Measurements from ENCODE around the gene RANBP3.

RANBP3 gene

DNA sequence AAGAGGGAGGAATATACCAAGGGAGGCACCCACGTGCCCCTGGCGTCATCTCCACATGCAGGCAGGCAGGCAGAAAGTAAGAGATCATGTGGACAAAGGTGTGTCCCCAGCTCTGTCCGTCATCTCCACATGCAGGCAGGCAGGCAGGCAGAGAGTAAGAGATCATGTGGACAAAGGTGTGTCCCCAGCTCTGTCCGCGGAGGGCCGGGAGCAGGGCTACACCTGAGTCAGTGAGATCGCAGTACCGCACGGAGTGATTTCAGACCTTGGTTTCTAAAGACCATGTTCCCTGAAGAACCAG is 41.7 kb downstream of the RANBP3 start:
- no peak for DNase-seq

DNA sequence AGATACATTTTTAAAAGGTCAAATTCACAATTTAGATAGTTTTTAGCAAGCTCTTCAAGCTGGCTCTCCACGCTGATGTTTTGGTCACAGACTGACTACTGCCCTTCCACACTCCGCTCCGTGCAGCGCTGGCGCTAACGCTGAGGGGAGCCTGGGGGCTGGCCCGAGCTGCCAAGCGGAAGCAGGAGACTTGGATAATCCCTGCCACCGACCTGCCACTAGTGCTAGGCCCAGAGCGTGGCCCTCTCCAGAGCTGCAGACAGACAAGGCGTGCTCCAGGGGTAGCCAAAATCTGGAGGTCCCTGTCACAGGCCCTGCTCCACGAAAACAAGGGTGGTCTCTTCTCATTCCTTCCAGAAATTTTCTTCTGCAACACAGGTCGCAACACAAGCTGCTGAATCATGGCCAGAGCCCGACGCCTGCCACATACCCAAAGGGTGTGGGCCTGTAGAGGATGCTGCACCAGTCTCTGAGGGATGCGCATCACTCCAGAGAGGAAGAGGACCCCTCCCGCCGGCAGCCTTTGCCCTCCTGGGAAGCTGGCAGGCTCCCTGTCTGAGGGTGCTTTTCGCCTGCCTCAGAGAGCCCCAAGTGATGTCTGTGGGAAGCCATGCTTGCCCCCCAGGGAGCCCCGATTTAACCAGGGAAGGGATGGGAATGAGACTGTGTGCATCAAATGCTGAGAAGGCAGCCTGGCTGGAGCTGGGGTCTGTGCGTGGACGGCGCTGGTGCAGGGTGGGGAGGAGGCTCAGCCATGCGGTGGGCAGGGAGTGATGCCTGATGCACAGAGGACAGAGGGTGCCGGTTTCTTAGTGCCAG is 42.3 kb downstream of the RANBP3 start:
- intact Hi-C loops (cut with DNase I): no loop called here
- no peak for DNase-seq

More for the DNA sequence above, 41.7 kb downstream of the RANBP3 start:
- intact Hi-C loops (cut with DNase I): no loop called here

DNA sequence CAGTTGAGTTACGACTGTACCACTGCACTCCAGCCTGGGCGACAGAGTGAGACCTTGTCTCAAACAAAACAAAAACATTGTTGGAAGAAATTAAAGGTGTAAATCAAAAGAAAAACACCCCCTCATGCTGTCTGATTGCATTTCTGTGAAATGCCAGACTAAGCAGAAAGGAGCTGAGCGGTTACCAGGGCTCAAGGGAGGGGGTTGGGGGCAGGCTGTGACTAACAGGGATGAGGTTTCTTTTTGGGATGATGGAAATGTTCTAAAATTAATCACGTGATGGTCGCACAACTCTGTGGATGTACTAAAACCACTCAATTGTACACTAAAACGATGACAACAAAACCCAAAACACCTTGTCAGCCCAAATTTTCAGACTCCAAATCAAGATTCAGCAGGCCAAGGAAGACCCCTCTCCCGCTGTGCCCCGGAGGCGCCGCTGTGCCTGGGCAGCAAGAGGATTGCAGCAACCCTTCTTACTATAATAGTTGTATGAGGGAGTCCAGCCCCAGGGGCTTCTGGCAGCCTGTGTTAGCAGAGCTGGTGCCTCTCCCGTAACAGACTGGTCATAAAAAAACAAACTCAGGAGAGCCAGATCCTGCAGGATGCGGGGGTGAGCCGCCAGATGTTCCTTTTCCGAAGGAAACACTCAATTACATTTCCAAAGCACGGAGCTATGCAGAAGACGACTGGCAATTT is 43.0 kb downstream of the RANBP3 start:
- intact Hi-C loops (cut with DNase I): no loop called here

DNA sequence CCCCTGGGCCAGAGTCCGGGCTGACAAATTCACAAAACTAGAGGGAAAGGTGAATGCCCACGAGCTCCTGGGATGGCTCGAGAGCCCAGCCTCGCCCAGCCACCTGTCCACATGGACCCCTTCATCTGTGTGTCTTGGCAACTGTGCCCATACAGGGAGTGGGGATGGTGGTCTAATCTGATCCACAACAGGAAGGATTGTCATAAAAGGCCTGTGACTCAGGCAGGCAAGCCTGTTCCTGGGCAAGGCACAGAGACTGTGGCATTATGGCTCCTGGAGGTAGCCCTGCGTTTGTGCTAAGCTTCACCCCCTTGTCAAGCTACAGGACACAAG is 43.9 kb downstream of the RANBP3 start:
- intact Hi-C loops (cut with DNase I): no loop called here
- DNase-seq: no peak

More for the DNA sequence above, 43.0 kb downstream of the RANBP3 start:
- no peak for DNase-seq

DNA sequence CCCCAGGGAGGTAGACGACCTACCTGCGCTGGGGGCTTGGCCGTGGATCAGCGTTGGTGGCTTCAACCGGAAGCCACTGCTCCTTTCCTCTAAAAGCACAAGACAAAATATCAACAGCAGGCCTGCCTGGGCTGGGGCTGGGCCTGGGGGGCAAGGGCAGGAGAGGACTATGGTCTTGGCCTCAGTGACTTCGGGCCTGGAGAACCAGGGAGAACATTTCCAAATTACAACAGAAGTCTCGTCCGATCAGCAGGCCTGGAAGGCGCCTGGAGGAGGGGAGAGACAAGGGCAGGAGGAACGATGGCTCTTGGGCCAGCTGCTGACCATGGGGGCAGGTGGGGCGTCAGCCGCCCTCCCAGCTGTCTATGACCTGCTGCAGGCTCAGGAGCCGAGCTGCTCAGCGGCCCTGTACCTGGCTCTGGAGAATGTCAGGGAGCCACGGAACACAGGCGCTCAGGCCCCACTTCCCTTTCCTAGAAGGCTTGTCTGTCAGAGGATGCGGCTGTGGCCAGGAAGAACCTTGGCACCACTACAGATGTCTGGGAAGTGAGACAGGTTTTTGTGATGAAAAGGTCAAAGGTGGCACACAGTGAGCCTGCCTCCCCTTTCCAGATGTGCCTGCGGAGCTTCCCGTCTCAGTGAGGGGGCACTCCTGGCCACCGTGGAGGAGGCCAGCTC is 44.4 kb downstream of the RANBP3 start:
- intact Hi-C loops (cut with DNase I): no loop called here
- no peak for DNase-seq

DNA sequence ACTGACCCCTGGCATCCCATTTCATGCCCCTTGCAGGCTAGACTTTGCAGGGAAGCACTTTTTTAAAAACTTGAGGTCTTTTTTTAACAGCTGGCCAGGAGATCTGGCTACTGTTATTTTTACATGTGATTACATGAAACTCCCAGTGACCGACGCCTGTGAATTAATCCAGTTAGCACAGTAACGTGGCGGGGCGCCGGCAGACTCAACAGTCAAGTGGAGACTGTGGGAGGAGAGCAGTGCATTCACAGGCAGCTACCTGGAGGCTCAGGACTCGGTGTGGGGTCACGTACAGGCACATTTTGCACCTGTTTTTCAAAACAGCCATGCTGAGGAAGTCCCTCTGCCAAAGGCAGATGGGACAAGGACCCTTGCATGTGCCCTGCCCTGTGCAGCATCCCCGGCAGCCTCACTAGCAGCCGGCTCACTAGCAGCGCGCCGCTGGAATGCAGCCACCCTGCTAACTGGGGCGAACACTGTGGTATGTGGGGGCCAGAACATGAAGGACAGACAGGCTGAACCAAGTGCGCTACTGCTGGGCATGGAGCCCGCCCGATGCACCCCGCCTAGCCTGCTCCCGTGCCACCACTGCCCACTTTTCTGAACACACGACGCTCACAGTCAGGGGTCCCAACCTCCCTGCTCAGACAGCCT is 45.2 kb downstream of the RANBP3 start:
- peak in 4 of 42 donors; percentile 26 to 37 (median 32) for DNase-seq
- intact Hi-C loops (cut with DNase I): no loop called here

DNA sequence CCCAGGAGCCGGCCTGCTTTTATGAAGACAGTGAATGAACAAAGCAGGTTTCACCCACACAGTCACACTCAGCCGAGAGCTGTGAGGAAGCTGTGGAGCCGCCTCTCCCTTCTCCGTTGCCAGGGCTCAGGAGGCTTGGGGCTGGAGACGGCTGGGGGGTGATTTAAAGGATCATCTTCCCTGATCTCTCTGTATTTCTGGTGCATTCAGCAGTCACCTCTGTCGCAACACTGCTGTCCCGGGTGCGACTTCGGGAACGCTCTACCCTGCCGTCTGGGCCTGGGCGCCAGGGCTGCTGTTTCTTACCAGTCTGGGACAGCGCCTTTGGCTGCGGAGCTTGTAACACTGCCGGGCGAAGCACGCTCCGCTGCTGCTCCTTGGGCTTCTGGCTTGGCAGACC is 45.8 kb downstream of the RANBP3 start:
- DNase-seq: peak in 39 of 42 donors; percentile 31 to 88 (median 61)
- intact Hi-C loops (cut with DNase I): no loop called here

DNA sequence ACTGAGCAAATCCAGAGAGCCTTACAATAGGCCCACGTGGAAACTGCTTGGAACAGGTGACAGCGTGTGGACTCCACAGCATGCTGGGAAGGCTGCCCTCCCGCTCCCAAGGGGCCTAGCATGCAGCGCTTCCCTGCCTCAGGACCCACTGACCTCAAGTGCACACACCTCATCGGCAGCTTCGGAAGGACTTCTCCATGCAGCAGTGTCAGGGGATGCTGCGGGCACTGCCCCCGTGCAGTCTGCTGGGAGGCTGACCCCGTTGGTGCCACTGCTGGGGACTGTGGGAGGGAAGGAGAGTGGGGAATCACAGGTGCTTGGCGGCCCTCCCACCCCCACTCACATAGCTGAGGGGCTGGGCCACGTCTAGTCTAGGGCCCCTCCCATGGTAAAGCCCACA is 46.7 kb downstream of the RANBP3 start:
- intact Hi-C loops (cut with DNase I): no loop called here

DNA sequence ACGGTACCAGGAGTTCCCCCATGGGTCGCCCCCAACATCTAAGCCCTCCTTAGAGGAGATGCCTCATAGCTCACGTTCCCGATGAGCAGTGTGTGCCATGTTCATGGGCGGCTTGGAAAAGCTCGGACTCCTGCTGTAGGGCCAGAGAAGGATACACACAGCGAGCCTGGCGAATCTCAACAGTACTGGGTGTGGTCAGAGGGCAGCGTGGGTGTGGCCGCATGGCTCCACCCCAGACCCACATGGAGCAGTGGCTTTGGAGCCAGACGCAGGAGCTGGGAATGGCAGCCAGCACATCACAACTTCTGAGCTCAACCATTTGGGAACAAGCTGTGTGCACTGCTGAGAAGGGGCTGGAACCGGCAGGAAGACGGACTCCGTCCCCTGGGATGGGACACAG is 48.3 kb downstream of the RANBP3 start:
- DNase-seq: no peak
- intact Hi-C loops (cut with DNase I): no loop called here

More for the DNA sequence above, 46.7 kb downstream of the RANBP3 start:
- DNase-seq: no peak

DNA sequence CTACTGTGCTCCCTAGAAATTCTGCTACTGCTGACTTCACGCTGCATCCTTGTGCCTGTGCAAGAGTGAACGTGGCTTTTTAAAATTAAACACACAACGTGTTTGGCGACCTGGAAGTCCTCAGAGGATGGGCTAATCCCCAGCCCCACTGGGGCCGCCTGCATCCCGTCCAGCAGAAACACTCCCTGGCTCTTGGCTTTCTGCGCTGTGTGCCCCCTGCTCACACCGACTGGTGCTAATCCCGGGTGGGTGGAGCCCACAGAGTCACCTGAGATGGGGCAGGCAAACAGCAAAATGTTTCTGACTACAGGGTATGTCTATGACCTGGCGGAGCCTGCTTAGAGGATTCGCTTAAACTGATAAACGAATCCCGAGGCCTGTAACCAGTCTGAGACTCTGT is 48.8 kb downstream of the RANBP3 start:
- intact Hi-C loops (cut with DNase I): no loop called here
- DNase-seq: no peak

DNA sequence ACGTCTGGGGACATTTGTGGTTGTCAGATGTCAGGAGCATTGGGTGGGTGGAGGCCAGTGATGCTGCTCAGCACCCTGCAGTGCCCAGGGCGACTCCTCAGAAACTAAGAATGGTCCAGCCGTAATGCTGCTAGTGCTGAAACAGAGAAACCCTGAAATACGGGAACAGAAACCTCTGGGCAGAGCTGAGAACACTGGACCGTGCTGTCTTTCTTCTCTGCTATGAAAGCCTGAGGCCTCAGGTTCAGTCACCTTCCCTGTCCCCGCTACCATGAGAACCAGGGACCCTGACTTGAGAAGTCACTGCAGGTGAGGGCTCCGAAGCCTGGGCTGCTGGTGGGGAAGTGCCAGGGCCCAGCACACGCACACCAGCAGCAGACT is 50.5 kb downstream of the RANBP3 start:
- intact Hi-C loops (cut with DNase I): no loop called here
- DNase-seq: no peak

DNA sequence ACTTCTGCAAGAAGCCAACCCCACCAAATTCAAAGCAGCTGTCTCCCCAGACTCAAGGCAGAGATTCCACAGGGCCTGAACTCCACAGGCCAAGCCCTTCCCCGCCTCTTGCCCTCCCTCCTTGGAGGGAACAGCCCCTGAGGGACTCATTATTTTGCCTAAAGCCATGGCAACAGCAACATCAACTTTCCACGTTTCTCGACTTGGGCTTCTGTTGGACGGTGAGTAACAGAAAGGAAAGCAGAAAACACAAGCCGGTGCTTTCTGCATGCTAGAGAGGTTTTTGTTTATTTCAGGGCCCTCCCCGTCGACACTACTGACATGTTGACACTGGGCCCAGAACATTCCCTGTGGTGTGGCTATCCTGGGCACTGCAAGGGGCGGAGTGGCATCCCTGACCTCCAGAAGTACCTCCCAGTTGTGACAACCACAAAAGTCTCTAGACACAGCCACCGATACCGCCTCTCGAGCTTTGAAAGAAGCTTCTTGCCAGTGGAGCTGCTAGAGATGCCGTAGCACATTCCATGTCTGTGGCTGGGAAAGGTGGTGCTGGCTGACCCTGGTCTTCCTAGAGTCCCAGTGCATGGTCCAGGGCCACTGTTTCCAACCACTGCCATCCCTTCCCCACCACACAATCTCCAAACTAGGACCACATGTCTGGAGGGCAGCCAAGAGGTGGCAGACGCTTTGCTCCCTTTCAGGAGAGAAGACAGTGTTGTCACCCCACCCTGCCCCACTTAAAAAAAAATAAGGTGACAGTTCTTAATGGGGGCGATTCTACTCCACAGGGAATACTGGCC is 51.1 kb downstream of the RANBP3 start:
- intact Hi-C loops (cut with DNase I): no loop called here
- DNase-seq: no peak

DNA sequence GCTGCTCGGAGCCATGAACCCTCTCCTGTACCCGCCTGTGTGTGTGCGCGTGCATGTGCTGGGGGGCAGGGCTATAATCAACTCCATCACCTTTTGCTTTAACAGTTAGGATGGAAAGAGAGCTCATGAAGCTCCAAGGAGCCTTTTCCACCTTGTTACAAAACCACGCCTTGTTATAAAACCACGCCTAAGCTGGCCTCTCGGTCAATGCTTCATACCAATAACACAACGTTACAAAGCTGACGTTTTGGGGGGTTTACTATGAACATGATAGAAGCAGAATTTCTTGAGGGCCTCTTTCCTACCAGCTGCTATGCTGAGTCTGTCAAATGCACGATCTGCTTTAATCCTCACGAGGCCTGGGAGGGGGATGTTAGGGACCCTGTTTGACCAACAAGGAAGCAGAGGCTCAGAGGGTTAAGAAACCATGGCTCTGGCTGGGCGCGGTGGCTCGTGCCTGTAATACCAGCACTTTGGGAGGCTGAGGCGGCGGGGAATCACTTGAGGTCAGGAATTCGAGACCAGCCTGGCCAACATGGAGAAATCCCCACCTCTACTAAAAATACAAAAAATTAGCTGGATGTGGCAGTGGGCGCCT is 52.0 kb downstream of the RANBP3 start:
- intact Hi-C loops (cut with DNase I): no loop called here
- no peak for DNase-seq

DNA sequence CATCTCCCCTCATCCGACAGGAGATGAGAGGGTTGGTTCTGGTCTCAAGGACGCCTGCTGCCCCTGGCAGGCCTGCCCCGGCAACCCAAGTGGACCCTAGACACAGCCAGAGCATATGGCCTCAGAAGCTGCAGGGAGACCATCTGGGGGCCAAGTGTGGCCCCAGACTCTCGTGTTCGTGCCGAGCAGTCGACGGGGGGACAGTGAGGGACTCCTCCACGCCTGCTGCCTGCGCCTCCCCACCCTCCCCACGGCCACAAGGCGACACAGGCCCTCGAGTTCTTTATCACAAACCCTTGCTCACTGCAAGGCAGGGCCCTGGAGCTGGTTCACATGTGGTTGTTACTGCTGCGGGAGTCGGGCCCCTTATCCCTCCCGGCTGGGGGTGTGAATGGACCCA is 54.6 kb downstream of the RANBP3 start:
- intact Hi-C loops (cut with DNase I): no loop called here
- DNase-seq: no peak

DNA sequence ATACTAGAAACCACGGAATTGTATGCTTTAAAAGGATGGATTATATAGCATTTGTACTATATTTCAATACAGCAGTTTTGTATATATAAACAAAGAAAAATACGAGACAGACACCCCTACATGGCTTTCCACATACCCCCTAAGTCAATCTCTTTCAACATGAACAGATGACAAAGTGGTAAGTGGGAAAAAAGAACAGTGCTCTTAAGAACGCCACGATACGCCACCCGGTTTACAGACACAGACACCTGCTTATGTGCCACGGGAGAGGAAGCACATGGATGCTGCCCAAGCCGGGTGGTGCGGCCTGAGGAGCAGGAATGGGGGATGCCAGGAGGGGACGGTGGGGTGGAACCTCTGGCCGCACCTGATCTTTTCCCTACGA is 55.8 kb downstream of the RANBP3 start:
- intact Hi-C loops (cut with DNase I): no loop called here
- no peak for DNase-seq

DNA sequence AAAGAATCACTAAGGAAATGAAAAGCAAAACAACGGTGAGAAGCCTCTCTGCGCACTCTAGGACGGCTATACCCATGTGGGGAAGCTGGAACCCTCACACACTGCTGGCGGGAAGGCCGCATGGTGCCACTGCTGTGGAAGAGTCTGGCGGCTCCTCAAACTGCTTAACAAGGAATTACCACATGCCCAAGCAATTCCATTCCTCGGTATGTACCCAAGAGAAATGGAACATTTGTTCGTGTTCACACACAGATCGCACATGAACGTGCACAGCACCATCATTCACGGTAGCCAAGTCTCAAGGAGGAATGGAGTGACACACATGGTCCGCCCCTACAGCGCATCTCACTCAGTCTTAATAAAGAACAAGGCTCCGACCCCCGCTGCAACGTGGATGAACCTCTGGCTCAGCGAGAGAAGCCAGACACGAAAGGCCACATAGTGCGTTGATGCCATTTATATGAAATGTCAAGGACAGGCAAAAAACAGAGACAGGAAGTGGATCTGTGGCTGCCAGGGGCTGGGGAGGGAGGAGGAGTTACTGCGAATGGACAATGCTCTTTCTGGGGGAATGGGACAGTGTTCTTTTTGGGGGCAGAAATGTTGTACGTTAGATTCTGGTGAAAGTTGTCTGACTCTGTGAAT is 56.3 kb downstream of the RANBP3 start:
- intact Hi-C loops (cut with DNase I): no loop called here
- no peak for DNase-seq

DNA sequence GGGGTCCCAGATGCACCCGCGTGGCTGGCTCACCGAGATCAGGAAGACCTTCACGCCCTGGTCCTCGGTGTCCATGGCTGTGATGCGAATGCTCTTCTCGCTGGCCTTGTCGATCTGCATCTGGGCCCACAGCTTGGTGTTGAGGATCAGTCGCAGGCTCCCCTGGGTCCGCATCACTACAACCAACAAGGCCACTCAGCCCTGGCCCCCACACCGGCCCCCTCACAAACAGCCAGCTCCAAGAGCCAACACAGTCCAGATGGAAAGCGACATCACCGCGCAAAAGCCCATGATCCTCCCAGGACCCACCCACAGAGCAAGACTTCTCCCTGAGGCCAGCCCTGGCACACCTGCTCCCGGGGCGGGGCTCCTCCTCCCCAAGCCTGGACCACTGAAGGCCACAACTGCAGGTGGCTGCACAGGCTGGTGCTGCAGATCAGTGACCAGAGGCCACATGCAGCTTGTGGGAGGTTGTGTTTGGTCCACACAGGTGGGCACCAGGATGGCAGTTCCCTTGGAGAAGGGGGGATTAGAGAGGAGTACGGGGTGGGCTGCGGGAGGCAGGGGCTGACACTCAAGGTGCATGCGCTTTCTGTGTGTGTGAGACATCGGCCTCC is 59.4 kb downstream of the RANBP3 start:
- no peak for DNase-seq
- intact Hi-C loops (cut with DNase I): no loop called here

Measured in head of caudate nucleus (tissue), 42 donors.